Measurements from ENCODE around the gene PCBP3.

Gene PCBP3

GRCh38 chr21:45637883-45638282, 5.6 kb upstream of the PCBP3 start:
- no peak for TF ChIP-seq CTCF (IDR thresholded peaks at IDR 0.05; ENCODE audit: low read depth, low read length)
- no peak overlapping the region for H3K4me3 ChIP-seq (ENCODE audit: low read depth, low read length)
- H3K36me3 ChIP-seq, result no peaks in the 10 kb centered on the region
- no peak for DNase-seq
- peaks cover under 1% of the 10 kb centered on the region for H3K9me3 ChIP-seq (ENCODE audit: severe bottlenecking)
- no peak overlapping the region for H3K27ac ChIP-seq
- no peaks in the 10 kb centered on the region for H3K27me3 ChIP-seq (ENCODE audit: insufficient read depth, low read depth, severe bottlenecking)

- Histone ChIP-seq H3K9me3 (ENCODE audit: severe bottlenecking) (no peaks in the 10 kb centered on the region), H3K27me3 (ENCODE audit: insufficient read depth, low read depth, severe bottlenecking) (no peaks in the 10 kb centered on the region), H3K4me3 (ENCODE audit: low read depth, low read length) (no peak overlapping the region), H3K27ac (no peak overlapping the region), H3K36me3 (no peaks in the 10 kb centered on the region)
- DNase-seq, result no peak
- no peak for TF ChIP-seq CTCF (IDR thresholded peaks at IDR 0.05; ENCODE audit: low read depth, low read length)
Measured at GRCh38 chr21:45638707-45639106, 4.8 kb upstream of the PCBP3 start.

- no peaks in the 10 kb centered on the region for H3K27me3 ChIP-seq (ENCODE audit: insufficient read depth, low read depth, severe bottlenecking)
- H3K27ac ChIP-seq, result no peak overlapping the region
- H3K36me3 ChIP-seq, result no peaks in the 10 kb centered on the region
- H3K4me3 ChIP-seq (ENCODE audit: low read depth, low read length), result no peak overlapping the region
- no peak for DNase-seq
- no peaks in the 10 kb centered on the region for H3K9me3 ChIP-seq (ENCODE audit: severe bottlenecking)
- TF ChIP-seq CTCF (IDR thresholded peaks at IDR 0.05; ENCODE audit: low read depth, low read length), result no peak
Measured at GRCh38 chr21:45639206-45640000, 4.1 kb upstream of the PCBP3 start.

DNA sequence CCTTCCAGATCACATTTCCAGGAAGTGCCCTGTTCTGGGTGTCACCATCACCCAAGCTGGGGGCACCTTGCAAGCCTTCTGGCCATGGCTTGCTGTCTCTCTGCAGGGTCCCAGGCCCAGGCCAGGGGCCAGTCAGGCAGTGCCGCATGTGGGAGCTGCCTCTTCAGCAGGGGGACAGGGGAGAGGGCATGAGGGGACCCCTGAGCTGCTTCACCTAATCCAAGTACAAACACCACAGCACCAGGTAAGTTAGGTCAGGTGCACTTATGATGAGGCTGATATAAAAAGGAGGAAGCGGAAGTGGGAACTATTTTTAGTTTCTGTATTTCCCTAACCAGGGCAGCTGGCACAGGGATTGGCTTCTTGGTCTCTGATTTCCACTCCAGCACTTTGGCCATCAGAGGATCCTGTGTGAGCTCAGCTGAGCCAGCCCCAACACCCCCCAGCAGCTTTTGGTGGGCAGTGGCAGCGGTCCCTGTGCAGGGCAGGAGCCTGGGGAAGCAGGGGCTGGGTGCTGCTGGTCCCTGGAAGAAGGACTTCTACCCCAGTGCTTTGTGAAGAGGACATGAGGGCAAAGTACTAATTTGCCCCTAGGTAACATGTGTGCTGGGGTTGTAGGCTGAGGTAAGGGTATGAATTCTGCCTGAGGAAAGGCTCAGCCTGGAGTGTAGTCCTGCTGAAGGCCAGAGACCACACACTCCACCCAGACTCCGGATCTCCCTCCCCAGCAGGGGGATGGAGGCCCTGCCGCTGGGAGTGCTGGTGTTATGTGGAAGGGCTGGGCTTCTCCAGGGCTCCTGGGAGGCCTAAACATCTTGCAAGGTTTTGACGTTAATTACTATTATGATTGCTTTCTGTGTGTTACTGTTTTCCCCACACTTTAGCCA, 3.3 kb upstream of the PCBP3 start:
- Histone ChIP-seq H3K36me3 (no peaks in the 10 kb centered on the region), H3K27ac (peak overlapping the region; percentile 43), H3K9me3 (ENCODE audit: severe bottlenecking) (no peaks in the 10 kb centered on the region), H3K27me3 (ENCODE audit: insufficient read depth, low read depth, severe bottlenecking) (no peaks in the 10 kb centered on the region), H3K4me3 (ENCODE audit: low read depth, low read length) (no peak overlapping the region)
- peak; percentile 45 for DNase-seq
- TF ChIP-seq CTCF (IDR thresholded peaks at IDR 0.05; ENCODE audit: low read depth, low read length), result 0 out of 2 replicates have a peak, but pooled peaks have one; percentile 2

GRCh38 chr21:45640888-45641479, 2.5 kb upstream of the PCBP3 start:
- no peak overlapping the region for H3K4me3 ChIP-seq (ENCODE audit: low read depth, low read length)
- DNase-seq, result peak; percentile 90
- peak overlapping the region; percentile 43 for H3K27ac ChIP-seq
- H3K36me3 ChIP-seq, result no peaks in the 10 kb centered on the region
- TF ChIP-seq CTCF (IDR thresholded peaks at IDR 0.05; ENCODE audit: low read depth, low read length), result peak; percentile 51
- H3K27me3 ChIP-seq (ENCODE audit: insufficient read depth, low read depth, severe bottlenecking), result no peaks in the 10 kb centered on the region
- H3K9me3 ChIP-seq (ENCODE audit: severe bottlenecking), result no peaks in the 10 kb centered on the region

Data from WERI-Rb-1 (cell line).